H1 (cell line): ENCODE measurements around the gene WDR44. TPM values are rescaled to one million over a fixed set of nuclear protein-coding genes. Genes with fewer than 3 reads are reported as not detected.

Source experiments
- CTCF ChIA-PET: fragments of 300-600 bp; sonication (Branson Sonifier 250); formaldehyde crosslinking; loops from one replicate; lab custom pipeline; 2021; ENCODE audit not compliant: partially characterized antibody; lab: Charles Lee
- POLR2A ChIA-PET: fragments of 300-600 bp; sonication (Branson Sonifier 250); formaldehyde crosslinking; loops from one replicate; lab custom pipeline; 2021; ENCODE audit warnings: inconsistent platforms; ENCODE audit not compliant: partially characterized antibody; lab: Charles Lee
- DNase-seq, 2 experiments: peaks; one replicate each; pipeline versions ENCODE4 v3.0.0 to v3.0.0-alpha.2; 2010 to 2022; ENCODE audit warnings: low spot score in 2 of 2, low read depth in 1 of 2, mixed read lengths in 1 of 2
- FAIRE-seq: peaks from 2 replicates; lab custom pipeline; 2011; peaks lifted over from hg19 to GRCh38; lab: Jason Lieb, UNC
- H2AFZ ChIP-seq: 2 replicates; pipeline ENCODE4 v1.8.1; 2012; ENCODE audit warnings: low read length, inconsistent platforms
- H2AK5ac ChIP-seq: 2 replicates; pipeline ENCODE4 v1.6.1; 2013; ENCODE audit warnings: low read depth, low read length
- H2BK120ac ChIP-seq: replicated peaks from 2 replicates; pipeline ENCODE3; 2013; ENCODE audit warnings: low read depth, low read length, inconsistent platforms
- H2BK12ac ChIP-seq: 2 replicates; pipeline ENCODE4 v1.6.1; 2013; ENCODE audit warnings: low read depth, low read length
- H2BK15ac ChIP-seq: 2 replicates; pipeline ENCODE4 v1.6.1; 2013; ENCODE audit warnings: low read length
- H2BK20ac ChIP-seq: 2 replicates; pipeline ENCODE4 v1.6.1; 2013; ENCODE audit warnings: low read length
- H2BK5ac ChIP-seq: 2 replicates; pipeline ENCODE4 v1.6.1; 2013; ENCODE audit warnings: low read depth, low read length
- H3K14ac ChIP-seq: 2 replicates; pipeline ENCODE4 v1.6.1; 2013; ENCODE audit warnings: inconsistent platforms; ENCODE audit not compliant: insufficient read length
- H3K18ac ChIP-seq: 2 replicates; pipeline ENCODE4 v1.6.1; 2013; ENCODE audit warnings: low read length; ENCODE audit errors: extremely low read depth
- H3K23ac ChIP-seq: 2 replicates; pipeline ENCODE4 v1.6.1; 2013; ENCODE audit warnings: inconsistent platforms; ENCODE audit not compliant: insufficient read length
- H3K23me2 ChIP-seq: 2 replicates; pipeline ENCODE4 v1.6.1; 2013; ENCODE audit warnings: low read depth, low read length
- H3K27ac ChIP-seq: 2 replicates; pipeline ENCODE4 v1.6.1; 2011; ENCODE audit warnings: low read depth, low read length, inconsistent platforms
- H3K27me3 ChIP-seq, 4 experiments: replicated peaks in 1 of 4; 1 replicate in 1 of 4; 2 replicates in 3 of 4; pipeline versions ENCODE4 v1.6.1 to v1.8.1; 2011 to 2013; ENCODE audit warnings: low read length in 3 of 4, mild to moderate bottlenecking in 3 of 4, inconsistent platforms in 2 of 4, mixed read lengths in 2 of 4, moderate library complexity in 1 of 4; ENCODE audit not compliant: control insufficient read depth in 3 of 4, insufficient read depth in 3 of 4; ENCODE audit errors: extremely low read depth in 1 of 4
- H3K36me3 ChIP-seq, 4 experiments: 2 replicates each; pipeline versions ENCODE4 v1.6.1 to v1.8.1; 2011 to 2013; ENCODE audit warnings: mild to moderate bottlenecking in 4 of 4, low read length in 3 of 4, moderate library complexity in 2 of 4, control low read depth in 1 of 4, inconsistent platforms in 1 of 4; ENCODE audit not compliant: insufficient read depth in 4 of 4, control insufficient read depth in 2 of 4
- H3K4ac ChIP-seq: replicated peaks from 2 replicates; pipeline ENCODE3; 2013; ENCODE audit warnings: low read length, low read depth, mixed read lengths, inconsistent platforms; ENCODE audit not compliant: insufficient read length
- H3K4me1 ChIP-seq, 4 experiments: replicated peaks in 1 of 4; 1 replicate in 1 of 4; 2 replicates in 3 of 4; pipeline versions ENCODE4 v1.6.1 to v1.8.1; 2011 to 2013; ENCODE audit warnings: low read length in 3 of 4, inconsistent platforms in 2 of 4, mixed read lengths in 1 of 4; ENCODE audit not compliant: insufficient read depth in 4 of 4, control insufficient read depth in 3 of 4
- H3K4me2 ChIP-seq, 2 experiments: 2 replicates each; pipeline versions ENCODE4 v1.6.1 to v1.8.1; 2011 to 2013; ENCODE audit warnings: low read depth in 2 of 2, low read length in 2 of 2, control low read depth in 1 of 2, inconsistent platforms in 1 of 2, mild to moderate bottlenecking in 1 of 2; ENCODE audit not compliant: insufficient read depth in 1 of 2
- H3K4me3 ChIP-seq, 4 experiments: fragments of 200-600, 300-600 bp in 1 of 4; sonication (generic), shearing (Covaris generic), sonication (Bioruptor Twin) in 1 of 4; 2 replicates each; pipeline versions ENCODE4 v1.5.1 to v1.8.1; 2011 to 2016; ENCODE audit warnings: low read length in 4 of 4, low read depth in 3 of 4, control low read depth in 2 of 4, inconsistent platforms in 2 of 4, mild to moderate bottlenecking in 2 of 4, mixed read lengths in 1 of 4, moderate library complexity in 1 of 4; ENCODE audit not compliant: insufficient read depth in 2 of 4; ENCODE audit errors: extremely low read depth in 1 of 4
- H3K56ac ChIP-seq: replicated peaks from 2 replicates; pipeline ENCODE3; 2013; ENCODE audit warnings: low read depth, mild to moderate bottlenecking, mixed read lengths, low read length, inconsistent platforms; ENCODE audit not compliant: insufficient read length
- H3K79me1 ChIP-seq: 2 replicates; pipeline ENCODE4 v1.6.1; 2013; ENCODE audit warnings: low read depth, low read length, control low read depth
- H3K79me2 ChIP-seq, 2 experiments: 2 replicates each; pipeline versions ENCODE4 v1.6.1 to v1.8.1; 2012 to 2013; ENCODE audit warnings: low read length in 2 of 2, mild to moderate bottlenecking in 2 of 2, inconsistent platforms in 1 of 2; ENCODE audit not compliant: insufficient read depth in 2 of 2, control insufficient read depth in 1 of 2
- H3K9ac ChIP-seq, 4 experiments: replicated peaks in 1 of 4; 1 replicate in 1 of 4; 2 replicates in 3 of 4; pipeline versions ENCODE4 v1.6.1 to v1.8.1; 2011 to 2013; ENCODE audit warnings: low read depth in 3 of 4, low read length in 3 of 4, control low read depth in 2 of 4, mild to moderate bottlenecking in 2 of 4, moderate library complexity in 2 of 4, inconsistent platforms in 1 of 4; ENCODE audit errors: extremely low read depth in 1 of 4
- H3K9me3 ChIP-seq, 2 experiments: 2 replicates each; pipeline versions ENCODE4 v1.6.1 to v1.8.1; 2012 to 2013; ENCODE audit warnings: mild to moderate bottlenecking in 2 of 2, moderate library complexity in 2 of 2, control low read depth in 1 of 2, inconsistent platforms in 1 of 2, low read depth in 1 of 2, low read length in 1 of 2, mixed read lengths in 1 of 2; ENCODE audit not compliant: insufficient read depth in 2 of 2
- H4K20me1 ChIP-seq, 2 experiments: replicated peaks in 1 of 2; 2 replicates each; pipeline versions ENCODE3 to v1.8.1; 2011 to 2013; ENCODE audit warnings: inconsistent platforms in 2 of 2, low read length in 2 of 2, mild to moderate bottlenecking in 1 of 2; ENCODE audit not compliant: insufficient read depth in 2 of 2, control insufficient read depth in 1 of 2
- H4K5ac ChIP-seq: 2 replicates; pipeline ENCODE4 v1.6.1; 2013; ENCODE audit warnings: low read length, low read depth, mixed read lengths, inconsistent platforms; ENCODE audit not compliant: insufficient read length
- H4K8ac ChIP-seq: 2 replicates; pipeline ENCODE4 v1.8.0; 2013; ENCODE audit warnings: mild to moderate bottlenecking, moderate library complexity, low read length, inconsistent platforms; ENCODE audit not compliant: insufficient read depth; ENCODE audit errors: extremely low read depth
- H4K91ac ChIP-seq: replicated peaks from 2 replicates; pipeline ENCODE3; 2013; ENCODE audit warnings: low read length, mixed read lengths, inconsistent platforms; ENCODE audit not compliant: insufficient read length
- ATF3 ChIP-seq: IDR thresholded peaks from 2 replicates; pipeline ENCODE4 v1.6.1; 2011; ENCODE audit warnings: low read depth, mild to moderate bottlenecking, low read length; ENCODE audit not compliant: insufficient read depth
- MAFK ChIP-seq: IDR thresholded peaks from 2 replicates; pipeline ENCODE4 v1.6.1; 2012; ENCODE audit warnings: low read depth, mild to moderate bottlenecking, improper control_type of control experiment, low read length
- MAX ChIP-seq: IDR thresholded peaks from 2 replicates; pipeline ENCODE4 v1.6.1; 2012; ENCODE audit warnings: inconsistent platforms
- SUZ12 ChIP-seq: fragments of 200-600 bp; sonication (generic); IDR thresholded peaks from 2 replicates; pipeline ENCODE4 v1.6.1; 2012; ENCODE audit warnings: mild to moderate bottlenecking, inconsistent platforms, low read length, moderate library complexity, mixed read lengths
- WGBS, 2 experiments: shearing (Covaris generic) in 1 of 2; methylation state at CpG; one replicate each; pipeline versions ENCODE4 v1.1.6 to v1.1.7; 2013 to 2015; ENCODE audit warnings: low lambda C conversion rate in 2 of 2, mixed read lengths in 2 of 2, inconsistent platforms in 1 of 2, low coverage in 1 of 2, missing lambda C conversion rate in 1 of 2; ENCODE audit not compliant: insufficient replicate concordance in 2 of 2, insufficient coverage in 1 of 2, insufficient read length in 1 of 2; ENCODE audit errors: extremely low coverage in 1 of 2, missing lambda C conversion rate in 1 of 2; 5-methylcytosine and 5-hydroxymethylcytosine counted together
- polyA plus RNA-seq, 7 experiments: library from polyadenylated mRNA; depleted of rRNA in 3 of 7; stranded (reverse) in 5 of 7; unstranded in 2 of 7; fragments of >200 nt in 5 of 7; fragments of 200-250 nt in 2 of 7; gene quantifications; 1 replicate in 5 of 7; 2 replicates in 1 of 7; 4 replicates in 1 of 7; pipeline versions ENCODE4 v1.2.1 to v1.2.3, GENCODE V29; 2011 to 2013; ENCODE audit warnings: missing spikeins in 2 of 7, mixed read lengths in 2 of 7
- total RNA-seq: library from RNA; stranded (reverse); fragmentation: NEBNext Ultra II Directional; extraction: Animal tissue kit (Norgen Biotek cat#: 25700); gene quantifications from 2 replicates; pipeline ENCODE4 v1.2.1, GENCODE V29; 2021

WDR44 gene
- total and polyA plus RNA-seq, 2 of the 8 experiments (the other 6 are each of a cell fraction or from before 2014, with no cell fraction given) = 5.1 to 17.2 TPM

DNA sequence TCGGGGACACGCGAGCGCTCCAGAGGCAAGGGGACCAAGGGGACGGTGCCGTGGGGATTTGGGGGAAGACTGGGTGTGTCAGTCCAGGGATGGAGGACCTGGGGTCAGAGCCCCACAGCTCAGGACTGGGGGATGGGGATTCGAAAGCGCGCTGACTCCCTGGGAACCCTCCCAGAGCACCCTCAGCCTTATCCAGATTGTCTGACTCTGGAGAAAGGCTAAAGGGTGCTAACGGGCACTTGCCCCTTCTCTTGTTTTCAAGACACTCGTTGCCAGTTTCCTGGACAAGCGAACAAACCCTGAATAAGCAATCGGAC lies 150.8 kb downstream of the WDR44 start:
- Histone ChIP-seq H2BK120ac (no peak overlapping the region), H2BK12ac (no peak overlapping the region), H3K4me3 (peak overlapping the region; percentile 61 to 76 (median 66)), H3K9me3 (no peaks in the 10 kb centered on the region), H3K18ac (peak overlapping the region; percentile 78), H3K79me2 (peaks cover 0 to 8% of the 10 kb centered on the region in 2 experiments; a peak in 1 of 4 replicates), H3K36me3 (no peaks in the 10 kb centered on the region), H3K4me2 (peak overlapping the region; percentile 94 to 98), H4K5ac (no peak overlapping the region), H3K23ac (no peak overlapping the region), H4K91ac (no peak overlapping the region), H2AK5ac (no peak overlapping the region), H3K27ac (no peak overlapping the region), H2BK15ac (no peak overlapping the region), H2BK5ac (no peak overlapping the region), H3K56ac (no peak overlapping the region), H4K20me1 (no peaks in the 10 kb centered on the region), H2AFZ (no peak overlapping the region), H4K8ac (no peak overlapping the region), H3K79me1 (no peaks in the 10 kb centered on the region), H2BK20ac (no peak overlapping the region), H3K27me3 (peaks cover 0 to 15% (median 9%) of the 10 kb centered on the region in 4 experiments; a peak in 6 of 7 replicates), H3K4me1 (peaks cover 0 to 12% (median 8%) of the 10 kb centered on the region in 4 experiments; a peak in 4 of 7 replicates), H3K14ac (no peak overlapping the region), H3K23me2 (peaks cover 5% of the 10 kb centered on the region; the same call in 1 of the 2 replicates), H3K4ac (no peak overlapping the region), H3K9ac (peak overlapping the region in 1 of 4 experiments; percentile 37; a peak in 1 of 7 replicates)
- ChIA-PET POLR2A (no interaction called here), CTCF (interaction anchor here (1.3 to 2.0 kb wide), 3 partner anchors 37 to 105 kb away, joined by 3 to 9 read pairs (median 4); no protein-coding TSS in a partner anchor)
- 10% methylated on average over 7 of the region's 13 CpGs; no CpG with 5 or more reads in 1 of the 2 experiments for WGBS, 2 experiments
- DNase-seq (no peak), FAIRE-seq (no peak)
- TF ChIP-seq MAFK (no peak), MAX (no peak), ATF3 (no peak), SUZ12 (no peak)
